ENCODE data around the gene GRIK1.

Gene GRIK1

GRCh38 chr21:29650523-29651022, 289.2 kb downstream of the GRIK1 start:
- no peak overlapping the region for H3K27ac ChIP-seq
- no peak for TF ChIP-seq ZFX (IDR thresholded peaks at IDR 0.05)
- TF ChIP-seq, protein P1, sequence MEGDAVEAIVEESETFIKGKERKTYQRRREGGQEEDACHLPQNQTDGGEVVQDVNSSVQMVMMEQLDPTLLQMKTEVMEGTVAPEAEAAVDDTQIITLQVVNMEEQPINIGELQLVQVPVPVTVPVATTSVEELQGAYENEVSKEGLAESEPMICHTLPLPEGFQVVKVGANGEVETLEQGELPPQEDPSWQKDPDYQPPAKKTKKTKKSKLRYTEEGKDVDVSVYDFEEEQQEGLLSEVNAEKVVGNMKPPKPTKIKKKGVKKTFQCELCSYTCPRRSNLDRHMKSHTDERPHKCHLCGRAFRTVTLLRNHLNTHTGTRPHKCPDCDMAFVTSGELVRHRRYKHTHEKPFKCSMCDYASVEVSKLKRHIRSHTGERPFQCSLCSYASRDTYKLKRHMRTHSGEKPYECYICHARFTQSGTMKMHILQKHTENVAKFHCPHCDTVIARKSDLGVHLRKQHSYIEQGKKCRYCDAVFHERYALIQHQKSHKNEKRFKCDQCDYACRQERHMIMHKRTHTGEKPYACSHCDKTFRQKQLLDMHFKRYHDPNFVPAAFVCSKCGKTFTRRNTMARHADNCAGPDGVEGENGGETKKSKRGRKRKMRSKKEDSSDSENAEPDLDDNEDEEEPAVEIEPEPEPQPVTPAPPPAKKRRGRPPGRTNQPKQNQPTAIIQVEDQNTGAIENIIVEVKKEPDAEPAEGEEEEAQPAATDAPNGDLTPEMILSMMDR (conservative IDR thresholded peaks at IDR 0.05), result no peak

GRCh38 chr21:29649406-29649814, 290.4 kb downstream of the GRIK1 start:
- no peak overlapping the region for H3K27ac ChIP-seq
- TF ChIP-seq ZFX (IDR thresholded peaks at IDR 0.05), result no peak
- TF ChIP-seq, protein P1 (conservative IDR thresholded peaks at IDR 0.05), result no peak

DNA sequence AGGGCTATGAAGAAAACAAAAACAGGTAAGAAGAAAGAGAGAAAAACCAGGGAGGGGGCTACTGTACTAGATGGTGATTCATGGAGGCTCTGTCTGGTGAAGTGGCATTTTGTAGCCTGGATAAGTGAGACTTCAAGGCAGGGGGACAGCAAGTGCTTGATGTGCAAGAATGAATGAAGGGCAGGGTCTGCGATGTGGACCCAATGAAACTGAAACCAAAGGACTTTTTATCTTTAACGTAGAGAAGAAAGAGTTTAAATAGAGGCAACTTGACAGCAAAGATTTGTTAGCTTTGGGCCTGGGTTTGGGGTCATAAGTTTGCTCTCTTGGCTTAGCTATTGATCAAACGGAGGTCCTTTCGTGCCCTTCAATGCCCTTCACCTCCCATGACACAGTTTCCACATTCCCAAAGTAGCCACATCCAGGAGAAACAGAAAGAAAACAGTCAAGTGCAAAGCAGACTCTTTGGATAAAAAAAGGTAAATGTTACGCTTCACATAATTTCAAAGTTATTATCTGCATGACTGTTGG, 291.0 kb downstream of the GRIK1 start:
- TF ChIP-seq, protein P1 (conservative IDR thresholded peaks at IDR 0.05), result no peak
- no peak for TF ChIP-seq ZFX (IDR thresholded peaks at IDR 0.05)
- H3K27ac ChIP-seq, result no peak overlapping the region

DNA sequence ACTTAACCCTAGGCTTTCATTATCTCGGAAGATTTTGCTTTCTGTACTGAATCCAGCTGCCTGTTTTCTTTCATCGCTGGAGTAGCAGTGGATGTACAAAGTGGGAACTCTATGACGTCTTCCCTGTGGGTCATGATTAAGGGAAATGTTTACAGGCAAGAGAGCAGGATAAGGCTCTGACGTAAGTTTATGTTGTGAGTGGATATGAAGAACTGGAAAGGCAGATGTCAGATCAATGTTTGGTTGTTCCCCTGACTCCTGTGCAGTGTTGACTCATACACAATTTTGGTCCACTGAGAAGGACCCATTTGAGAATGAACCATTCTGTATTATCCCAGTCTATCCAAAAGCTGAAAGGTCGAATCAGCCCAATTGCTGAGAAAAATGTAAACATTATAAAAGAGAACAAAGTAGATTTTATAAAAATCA, 292.4 kb downstream of the GRIK1 start:
- TF ChIP-seq, protein P1 (conservative IDR thresholded peaks at IDR 0.05), result no peak
- TF ChIP-seq ZFX (IDR thresholded peaks at IDR 0.05), result no peak
- H3K27ac ChIP-seq, result no peak overlapping the region

DNA sequence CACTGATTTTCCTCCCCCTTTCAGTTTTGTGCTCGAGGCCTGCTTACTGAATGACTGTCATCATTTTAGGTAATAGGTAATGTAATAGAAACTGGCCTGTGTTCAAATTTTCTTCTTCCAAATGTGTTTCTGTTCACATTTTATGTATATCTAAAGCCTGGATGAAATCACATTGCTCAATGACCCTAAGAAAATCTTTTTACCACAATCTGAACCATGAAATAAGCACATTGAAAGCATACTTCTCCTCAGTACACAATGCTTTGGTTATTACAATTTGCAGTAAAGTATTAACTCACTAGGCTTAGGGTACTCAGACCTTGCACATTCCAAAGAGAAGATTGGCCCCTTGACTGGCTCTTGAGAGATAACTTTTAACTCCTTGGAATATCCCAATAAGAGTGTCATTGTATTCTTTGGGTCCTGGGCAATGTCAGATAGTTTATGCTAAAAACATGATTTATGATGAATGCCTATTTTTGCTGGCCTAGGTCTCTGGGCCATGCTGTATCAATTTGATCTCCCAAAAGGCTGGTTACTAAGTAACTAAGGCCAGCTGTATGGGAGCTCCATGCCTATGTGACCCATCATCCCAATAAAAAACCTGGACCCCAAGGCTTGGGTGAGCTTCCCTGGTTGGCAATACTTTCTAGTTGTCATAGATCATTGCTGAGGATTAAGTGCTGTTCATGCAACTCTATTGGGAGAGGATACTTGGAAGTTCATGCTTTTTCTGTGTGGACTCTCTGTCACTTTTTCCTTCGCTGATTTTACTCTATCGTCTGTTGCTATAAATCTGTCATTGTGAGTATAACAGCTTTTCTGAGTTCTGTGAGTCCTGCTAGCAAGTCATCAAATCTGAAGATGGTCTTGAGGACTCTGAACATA, 293.9 kb downstream of the GRIK1 start:
- no peak for TF ChIP-seq ZFX (IDR thresholded peaks at IDR 0.05)
- TF ChIP-seq, protein P1 (conservative IDR thresholded peaks at IDR 0.05), result no peak
- H3K27ac ChIP-seq, result no peak overlapping the region

- TF ChIP-seq, protein P1 (conservative IDR thresholded peaks at IDR 0.05), result no peak
- TF ChIP-seq ZFX (IDR thresholded peaks at IDR 0.05), result no peak
- H3K27ac ChIP-seq, result no peak overlapping the region
These were observed 296.5 kb downstream of the GRIK1 start for GRCh38 chr21:29643289-29643688.

All from C4-2B (cell line).